Gastroesophageal sphincter (tissue), 3 donors: ENCODE data around the gene PDGFA.

Experiments
- CTCF ChIP-seq, 4 experiments: fragments of 200-600 bp in 2 of 4; fragments of 450-650 bp in 2 of 4; sonication (generic) in 1 of 4; IDR thresholded peaks; one replicate each; pipeline ENCODE4 v1.5.1; 2017 to 2019; ENCODE audit warnings: antibody characterized with exemption in 4 of 4, mild to moderate bottlenecking in 2 of 4, moderate library complexity in 2 of 4
- EP300 ChIP-seq: sonication (generic); formaldehyde crosslinking; IDR thresholded peaks from one replicate; pipeline ENCODE4 v1.6.1; 2017; ENCODE audit warnings: antibody characterized with exemption, mild to moderate bottlenecking
- POLR2A ChIP-seq, 2 donors: fragments of 450-650 bp; IDR thresholded peaks; one replicate each; pipeline ENCODE4 v1.6.1; 2017; ENCODE audit warnings: antibody characterized with exemption in 2 of 2, mild to moderate bottlenecking in 2 of 2, moderate library complexity in 1 of 2
- POLR2AphosphoS5 ChIP-seq: sonication (generic); formaldehyde crosslinking; IDR thresholded peaks from one replicate; pipeline ENCODE4 v1.6.1; 2017; ENCODE audit warnings: antibody characterized with exemption

DNA sequence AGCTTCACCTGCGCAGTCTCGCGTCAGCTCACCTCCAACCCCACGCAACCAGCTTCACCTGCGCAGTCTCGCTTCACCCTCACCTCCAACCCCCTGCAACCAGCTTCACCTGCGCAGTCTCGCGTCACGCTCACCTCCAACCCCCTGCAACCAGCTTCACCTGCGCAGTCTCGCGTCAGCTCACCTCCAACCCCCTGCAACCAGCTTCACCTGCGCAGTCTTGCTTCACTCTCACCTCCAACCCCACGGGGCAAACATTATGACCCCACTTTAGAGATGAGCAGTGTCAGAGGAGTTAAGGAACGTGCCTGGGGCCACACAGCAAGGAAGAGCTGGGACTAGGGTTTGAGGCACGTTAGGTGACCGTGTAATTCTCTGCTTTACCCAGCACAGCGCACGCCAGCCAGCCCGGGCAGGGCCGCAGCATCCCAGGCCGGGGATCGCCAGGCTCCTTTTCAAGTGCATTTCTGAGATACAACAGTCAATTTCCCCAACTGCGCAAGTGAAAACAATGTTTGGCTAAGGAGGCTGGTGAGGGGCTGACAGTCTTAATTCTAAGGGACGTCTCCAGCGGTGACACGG lies 22.6 kb upstream of the PDGFA start:
- no peak for TF ChIP-seq POLR2AphosphoS5
- TF ChIP-seq POLR2A (IDR thresholded peaks at IDR 0.05): no peak
- TF ChIP-seq CTCF (IDR thresholded peaks at IDR 0.05): no peak
- no peak for TF ChIP-seq EP300
